Measurements from ENCODE around the gene MDC1.

Gene MDC1

DNA sequence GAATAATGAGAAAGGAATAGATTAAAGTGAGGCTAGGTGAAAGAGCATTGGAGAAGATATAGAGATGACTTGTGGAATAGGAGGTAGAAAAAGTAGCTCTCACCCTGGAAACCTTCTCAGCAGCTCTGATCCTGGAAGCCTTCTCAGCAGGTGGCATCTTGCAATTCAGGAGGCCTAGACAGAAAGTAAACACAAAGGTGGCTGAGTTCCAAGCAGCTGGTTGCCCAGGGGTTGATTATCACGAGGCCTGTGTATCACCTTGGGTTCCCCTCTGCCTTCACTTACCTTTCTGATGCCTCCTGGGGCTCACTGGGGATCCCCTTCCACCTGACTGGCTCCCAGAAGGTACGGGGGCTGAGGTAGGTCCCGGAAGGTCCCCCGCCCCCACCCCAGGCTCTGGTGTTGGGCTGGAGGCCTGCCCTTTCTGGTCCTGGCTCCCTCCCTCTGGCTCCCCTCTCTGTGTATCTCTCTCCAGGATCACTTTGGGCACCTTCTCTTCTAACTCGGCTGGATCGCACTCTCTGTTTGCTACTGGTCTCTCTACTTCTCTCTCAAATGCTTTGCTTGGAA, 9.7 kb downstream of the MDC1 start:
- peaks cover 7% of the 10 kb centered on the region for H3K4me1 Mint-ChIP-seq
- no peaks in the 10 kb centered on the region for H3K27me3 Mint-ChIP-seq
- DNase-seq (no peak), ATAC-seq (no peak)
- H3K4me3 Mint-ChIP-seq: no peak overlapping the region
- no peaks in the 10 kb centered on the region for H3K9me3 Mint-ChIP-seq
- peaks cover 43% of the 10 kb centered on the region for H3K36me3 Mint-ChIP-seq (ENCODE audit: low read depth)
- no peak overlapping the region for H3K27ac Mint-ChIP-seq

DNA sequence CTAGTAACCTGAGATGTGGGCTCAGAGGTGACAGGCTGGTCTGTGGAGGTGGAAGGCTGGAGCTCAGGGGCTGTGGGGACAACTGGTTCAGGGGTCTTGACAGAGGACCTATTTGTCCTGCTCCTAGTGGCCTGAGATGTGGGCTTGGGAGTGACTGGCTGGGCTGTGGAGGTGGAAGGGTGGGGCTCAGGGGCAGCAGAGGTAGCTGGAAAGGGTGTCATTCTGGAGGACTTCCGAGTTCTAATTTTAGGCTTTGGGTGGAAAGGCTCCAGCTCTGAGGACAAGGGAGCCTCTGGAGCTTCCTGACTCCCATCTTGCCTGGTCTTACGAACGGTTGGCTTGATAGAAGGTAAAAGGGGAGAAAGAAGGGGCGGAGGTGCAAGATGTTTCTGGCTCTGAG, 11.5 kb downstream of the MDC1 start:
- Mint-ChIP-seq H3K4me1 (no peaks in the 10 kb centered on the region), H3K36me3 (ENCODE audit: low read depth) (peaks cover 35% of the 10 kb centered on the region), H3K9me3 (no peaks in the 10 kb centered on the region), H3K27ac (no peak overlapping the region), H3K27me3 (no peaks in the 10 kb centered on the region), H3K4me3 (no peak overlapping the region)
- ATAC-seq: no peak
- no peak for DNase-seq

DNA sequence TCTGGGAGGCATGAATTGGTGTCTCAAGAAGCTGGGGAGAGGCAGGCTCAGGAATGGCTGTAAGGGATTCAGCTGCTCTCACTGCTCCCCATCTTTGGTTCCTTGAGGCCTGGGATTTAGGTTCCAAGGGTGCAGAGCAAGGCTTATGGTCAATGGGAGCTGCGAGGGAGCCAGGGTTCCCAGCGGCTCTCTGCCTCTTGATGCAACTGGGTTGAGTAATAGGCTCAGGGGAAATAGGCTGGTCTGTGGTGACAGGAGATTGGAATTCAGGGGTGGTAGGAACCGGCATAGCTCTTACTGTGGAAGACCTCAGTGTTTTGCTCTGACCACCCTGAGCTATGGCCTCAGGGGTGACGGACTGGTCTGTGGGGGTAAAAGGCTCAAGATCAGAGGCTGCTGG, 13.3 kb downstream of the MDC1 start:
- no peak for DNase-seq
- peaks cover 42% of the 10 kb centered on the region for H3K36me3 Mint-ChIP-seq (ENCODE audit: low read depth)

DNA sequence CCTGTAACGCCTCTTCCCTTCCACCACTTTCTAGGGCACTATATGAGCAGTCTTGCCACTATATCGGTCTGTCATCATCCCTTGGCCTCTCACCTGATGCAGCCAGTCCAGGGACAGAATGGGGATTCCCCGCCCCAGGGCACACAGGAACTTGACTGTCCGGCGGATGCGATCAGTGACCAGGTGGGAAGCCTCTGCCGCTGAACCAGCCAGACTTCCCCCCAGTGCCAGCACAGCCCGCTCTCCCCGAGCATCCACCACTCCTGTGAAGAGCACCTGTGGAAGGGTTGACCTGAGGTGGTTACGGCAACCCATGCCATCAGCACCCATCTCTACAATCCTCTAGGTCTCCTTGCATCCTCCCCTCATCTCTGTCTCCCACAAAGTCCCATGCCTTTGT, 14.1 kb downstream of the MDC1 start:
- Mint-ChIP-seq H3K27me3 (no peaks in the 10 kb centered on the region), H3K4me3 (no peak overlapping the region), H3K27ac (no peak overlapping the region), H3K4me1 (no peaks in the 10 kb centered on the region), H3K9me3 (no peaks in the 10 kb centered on the region), H3K36me3 (ENCODE audit: low read depth) (peaks cover 40% of the 10 kb centered on the region)
- DNase-seq: no peak
- ATAC-seq: no peak

More for the DNA sequence above, 13.3 kb downstream of the MDC1 start:
- no peaks in the 10 kb centered on the region for H3K27me3 Mint-ChIP-seq
- no peaks in the 10 kb centered on the region for H3K9me3 Mint-ChIP-seq
- no peak overlapping the region for H3K4me3 Mint-ChIP-seq
- no peak for ATAC-seq
- H3K4me1 Mint-ChIP-seq: no peaks in the 10 kb centered on the region
- H3K27ac Mint-ChIP-seq: no peak overlapping the region

DNA sequence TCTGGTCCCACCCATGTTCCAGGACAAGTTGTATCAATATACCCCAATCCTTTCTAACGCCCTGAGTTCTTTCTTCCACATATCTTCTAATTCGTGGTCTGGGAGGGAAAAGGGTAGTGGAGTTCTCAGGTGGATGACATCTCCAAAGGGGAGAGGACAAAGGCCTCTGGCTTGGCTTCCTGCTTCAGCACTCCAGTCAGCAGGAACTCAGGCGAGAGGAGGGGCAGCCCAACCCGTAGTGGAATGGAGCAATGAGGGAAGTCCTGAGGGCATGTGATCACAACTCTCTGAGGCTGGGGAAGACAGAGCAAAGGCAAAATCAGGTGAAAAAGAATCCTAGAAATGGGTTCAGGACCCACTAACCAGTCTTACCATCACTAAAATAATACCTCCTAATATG, 16.7 kb downstream of the MDC1 start:
- no peak overlapping the region for H3K27ac Mint-ChIP-seq
- no peaks in the 10 kb centered on the region for H3K27me3 Mint-ChIP-seq

DNA sequence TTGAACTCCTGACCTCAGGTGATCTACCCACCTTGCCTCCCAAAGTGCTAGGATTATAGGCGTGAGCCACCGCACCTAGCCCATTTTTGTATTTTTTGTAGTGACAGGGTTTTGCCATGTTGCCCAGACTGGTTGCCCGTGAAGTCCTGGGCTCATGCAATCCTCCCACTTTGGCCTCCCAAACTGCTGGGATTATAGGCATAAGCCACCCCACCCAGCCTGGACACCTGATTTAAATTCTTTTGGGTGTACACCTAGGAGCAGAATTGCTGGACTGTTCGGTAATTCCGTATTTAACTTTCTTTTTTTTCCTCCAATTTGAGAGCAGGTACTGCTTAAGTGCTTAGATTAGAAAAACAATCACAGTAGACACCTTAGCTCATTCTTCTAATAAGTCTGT, 20.6 kb downstream of the MDC1 start:
- ATAC-seq: no peak
- H3K9me3 Mint-ChIP-seq: no peaks in the 10 kb centered on the region
- no peak overlapping the region for H3K27ac Mint-ChIP-seq
- no peaks in the 10 kb centered on the region for H3K27me3 Mint-ChIP-seq
- DNase-seq: no peak
- H3K36me3 Mint-ChIP-seq (ENCODE audit: low read depth): peaks cover 17% of the 10 kb centered on the region
- H3K4me3 Mint-ChIP-seq: no peak overlapping the region
- peaks cover 3% of the 10 kb centered on the region for H3K4me1 Mint-ChIP-seq

More for the DNA sequence above, 16.7 kb downstream of the MDC1 start:
- Mint-ChIP-seq H3K9me3 (no peaks in the 10 kb centered on the region), H3K36me3 (ENCODE audit: low read depth) (peaks cover 29% of the 10 kb centered on the region), H3K4me1 (no peaks in the 10 kb centered on the region), H3K4me3 (no peak overlapping the region)
- no peak for ATAC-seq
- DNase-seq: no peak

DNA sequence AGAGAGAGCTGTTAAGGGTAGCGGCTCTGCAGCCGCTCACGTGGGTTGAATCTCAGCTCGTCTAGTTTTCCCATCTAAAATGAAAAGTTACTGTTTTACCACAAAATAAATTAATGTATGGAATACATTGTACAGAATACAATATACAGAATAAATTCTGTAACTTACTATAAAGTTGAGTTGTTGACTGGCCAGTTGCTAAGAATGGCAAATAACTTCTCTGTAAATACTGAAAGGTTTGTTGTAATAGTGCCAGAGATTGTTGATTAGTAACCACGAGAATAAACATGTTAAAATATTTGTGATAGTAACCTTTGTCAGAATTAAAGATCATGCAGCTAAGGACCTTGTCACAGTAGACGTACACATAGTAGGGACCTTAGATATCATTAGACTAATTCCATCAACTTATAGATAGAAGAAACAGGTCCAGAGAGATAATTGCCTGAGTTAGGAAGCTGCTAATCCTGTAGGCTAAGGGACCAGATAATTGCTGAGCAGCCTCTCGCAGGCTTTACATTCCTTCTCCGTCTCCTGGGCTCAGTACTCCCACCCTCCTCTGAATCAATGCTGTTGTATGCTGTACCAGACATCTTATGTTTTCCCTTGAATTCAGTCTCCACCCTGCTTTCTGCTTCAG, 25.8 kb downstream of the MDC1 start:
- no peak for ATAC-seq
- H3K9me3 Mint-ChIP-seq: no peaks in the 10 kb centered on the region
- peak overlapping the region; percentile 59 for H3K27ac Mint-ChIP-seq
- no peak for DNase-seq
- no peaks in the 10 kb centered on the region for H3K27me3 Mint-ChIP-seq
- H3K36me3 Mint-ChIP-seq (ENCODE audit: low read depth): no peaks in the 10 kb centered on the region
- peak overlapping the region; percentile 89 for H3K4me3 Mint-ChIP-seq
- peaks cover 39% of the 10 kb centered on the region for H3K4me1 Mint-ChIP-seq

DNA sequence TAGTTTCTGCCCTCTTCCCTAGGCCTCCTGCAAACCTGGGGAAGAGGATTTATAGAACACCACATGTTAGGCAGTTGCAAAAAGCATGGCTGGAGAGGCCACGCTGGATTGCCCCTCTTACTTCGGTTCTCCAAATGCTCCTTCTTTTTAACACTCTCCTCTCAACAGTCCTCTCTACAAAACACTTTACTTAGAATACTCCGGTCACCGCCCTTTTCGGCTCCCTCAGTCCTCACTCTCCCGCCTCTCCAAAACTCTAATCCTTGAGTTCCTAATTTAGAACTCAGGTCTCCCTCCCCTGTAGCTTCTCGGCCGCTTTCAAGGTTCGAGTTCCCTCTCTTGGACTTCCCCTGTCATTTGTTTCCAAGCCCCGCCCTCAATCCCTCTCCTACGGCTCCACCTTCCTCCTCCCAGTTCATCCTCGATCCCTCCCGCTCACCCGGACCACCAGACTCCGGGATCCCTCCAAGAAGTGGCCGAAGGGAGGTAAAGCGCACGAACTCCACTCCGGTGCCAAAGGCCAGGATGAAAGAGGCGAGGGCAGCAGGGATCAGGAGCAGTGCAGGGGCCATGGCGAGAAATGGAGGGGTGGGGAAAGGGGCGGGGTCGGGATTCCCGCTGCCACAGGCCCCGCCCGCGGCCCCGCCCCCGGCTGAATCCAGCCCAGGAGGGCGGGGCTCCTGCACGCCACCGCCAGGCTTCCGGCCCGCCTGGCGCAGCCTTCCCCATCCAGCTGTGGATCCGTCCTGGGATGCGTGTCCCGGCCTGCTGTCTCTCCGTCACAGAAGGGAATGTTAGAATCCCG, 26.5 kb downstream of the MDC1 start, which contains the start of gene NRM:
NRM (minus strand) TSS at position 582 of the 805 bp plus-strand sequence; CDS start at position 572, 10 bp downstream.
- Mint-ChIP-seq H3K4me1 (peaks cover 42% of the 10 kb centered on the region), H3K9me3 (no peaks in the 10 kb centered on the region), H3K4me3 (peak within 1 kb of the TSS; percentile 89), H3K27ac (peak within 1 kb of the TSS; percentile 74), H3K36me3 (ENCODE audit: low read depth) (peaks cover 7% of the 10 kb centered on the region), H3K27me3 (no peaks in the 10 kb centered on the region)
- DNase-seq (peak; percentile 84), ATAC-seq (peak; percentile 35)

DNA sequence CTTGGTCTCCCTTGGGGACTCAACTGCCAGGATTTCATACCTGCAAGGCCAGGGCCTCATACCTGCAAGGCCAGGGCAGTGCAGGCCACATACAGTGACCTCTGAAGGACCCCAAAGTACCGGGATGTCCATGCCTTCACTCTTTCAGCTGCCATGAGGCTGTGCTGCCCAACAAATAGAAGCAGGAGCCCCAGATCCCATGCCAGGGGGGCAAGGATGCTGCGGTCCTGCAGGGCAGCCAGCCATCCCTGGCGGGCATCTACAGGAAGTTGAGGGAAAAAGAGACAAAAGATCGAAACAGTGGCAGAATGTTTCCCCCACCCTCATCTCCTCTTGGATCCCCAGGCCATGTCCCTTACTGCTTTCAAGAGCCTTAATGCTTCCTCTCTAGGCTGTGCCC, 27.1 kb downstream of the MDC1 start:
- H3K27me3 Mint-ChIP-seq: no peaks in the 10 kb centered on the region
- peak overlapping the region; percentile 89 for H3K4me3 Mint-ChIP-seq
- ATAC-seq (no peak), DNase-seq (no peak)
- peaks cover 42% of the 10 kb centered on the region for H3K4me1 Mint-ChIP-seq
- peak overlapping the region; percentile 74 for H3K27ac Mint-ChIP-seq
- H3K36me3 Mint-ChIP-seq (ENCODE audit: low read depth): peaks cover 13% of the 10 kb centered on the region
- H3K9me3 Mint-ChIP-seq: no peaks in the 10 kb centered on the region

DNA sequence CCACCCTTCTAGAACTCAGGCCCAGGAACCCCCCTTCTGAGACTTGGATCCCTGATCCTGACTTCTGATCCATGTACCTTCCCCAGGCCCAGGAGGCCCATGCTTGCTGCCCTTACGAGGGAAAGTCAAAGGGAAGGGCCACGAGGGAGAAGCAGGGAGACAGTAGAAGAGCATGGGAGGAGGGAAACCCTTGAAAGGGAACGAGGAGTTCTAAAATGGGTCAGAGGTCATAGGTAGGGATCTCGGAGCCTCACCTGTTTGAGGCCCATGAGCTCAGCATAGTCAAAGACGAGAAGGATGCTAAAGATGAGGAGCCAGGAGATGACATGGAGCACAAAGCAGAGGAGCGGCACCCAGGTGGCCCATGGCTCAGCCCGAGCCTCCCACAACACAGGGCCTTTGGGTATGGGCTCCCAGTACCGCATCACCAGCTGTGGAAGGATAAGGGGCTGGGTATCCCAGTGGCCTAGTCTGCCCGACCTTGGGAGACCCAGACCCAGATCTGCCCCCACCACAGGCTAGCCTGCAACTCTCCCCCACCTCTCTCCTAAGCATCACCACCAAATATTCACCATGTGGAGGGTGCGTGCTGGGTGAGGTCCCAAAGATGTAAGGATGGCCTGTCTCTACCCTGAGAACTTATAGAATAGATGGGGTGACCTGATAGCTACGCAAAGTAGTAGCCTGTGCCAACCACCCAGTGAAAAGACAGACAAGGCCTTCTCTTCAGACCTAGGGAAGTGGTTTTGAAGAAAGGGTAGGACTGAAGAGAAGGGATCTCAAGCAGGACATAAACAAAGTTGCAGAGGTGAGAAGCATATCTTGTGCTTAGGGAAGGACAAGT, 27.8 kb downstream of the MDC1 start:
- Mint-ChIP-seq H3K4me1 (peaks cover 42% of the 10 kb centered on the region), H3K27ac (peak overlapping the region; percentile 35), H3K36me3 (ENCODE audit: low read depth) (peaks cover 18% of the 10 kb centered on the region), H3K27me3 (no peaks in the 10 kb centered on the region), H3K4me3 (peak overlapping the region; percentile 89), H3K9me3 (no peaks in the 10 kb centered on the region)
- ATAC-seq (no peak), DNase-seq (no peak)

DNA sequence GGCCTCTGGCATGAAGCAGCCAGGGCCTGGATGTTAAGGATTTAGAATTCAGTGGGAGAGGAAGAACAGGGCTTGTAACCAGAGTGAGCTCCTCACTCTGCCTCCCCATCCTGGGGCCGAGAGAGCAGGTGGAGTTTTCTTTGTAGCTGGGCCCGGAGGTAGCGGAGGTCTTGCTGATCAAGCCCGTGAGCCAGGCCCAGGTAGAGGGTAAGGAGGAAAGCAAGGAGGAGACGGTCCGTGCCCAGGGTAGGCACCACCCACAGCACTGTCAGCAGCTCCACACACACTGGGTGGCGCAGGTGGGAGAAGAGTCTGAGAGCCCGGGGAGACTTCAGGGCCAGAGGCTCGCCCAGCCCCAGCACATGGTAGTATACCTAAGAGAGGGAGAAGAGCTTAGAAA, 28.5 kb downstream of the MDC1 start:
- Mint-ChIP-seq H3K36me3 (ENCODE audit: low read depth) (peaks cover 25% of the 10 kb centered on the region), H3K9me3 (no peaks in the 10 kb centered on the region), H3K4me3 (peak overlapping the region; percentile 100), H3K27me3 (no peaks in the 10 kb centered on the region), H3K4me1 (peaks cover 42% of the 10 kb centered on the region), H3K27ac (peak overlapping the region; percentile 99)
- DNase-seq (no peak), ATAC-seq (no peak)

DNA sequence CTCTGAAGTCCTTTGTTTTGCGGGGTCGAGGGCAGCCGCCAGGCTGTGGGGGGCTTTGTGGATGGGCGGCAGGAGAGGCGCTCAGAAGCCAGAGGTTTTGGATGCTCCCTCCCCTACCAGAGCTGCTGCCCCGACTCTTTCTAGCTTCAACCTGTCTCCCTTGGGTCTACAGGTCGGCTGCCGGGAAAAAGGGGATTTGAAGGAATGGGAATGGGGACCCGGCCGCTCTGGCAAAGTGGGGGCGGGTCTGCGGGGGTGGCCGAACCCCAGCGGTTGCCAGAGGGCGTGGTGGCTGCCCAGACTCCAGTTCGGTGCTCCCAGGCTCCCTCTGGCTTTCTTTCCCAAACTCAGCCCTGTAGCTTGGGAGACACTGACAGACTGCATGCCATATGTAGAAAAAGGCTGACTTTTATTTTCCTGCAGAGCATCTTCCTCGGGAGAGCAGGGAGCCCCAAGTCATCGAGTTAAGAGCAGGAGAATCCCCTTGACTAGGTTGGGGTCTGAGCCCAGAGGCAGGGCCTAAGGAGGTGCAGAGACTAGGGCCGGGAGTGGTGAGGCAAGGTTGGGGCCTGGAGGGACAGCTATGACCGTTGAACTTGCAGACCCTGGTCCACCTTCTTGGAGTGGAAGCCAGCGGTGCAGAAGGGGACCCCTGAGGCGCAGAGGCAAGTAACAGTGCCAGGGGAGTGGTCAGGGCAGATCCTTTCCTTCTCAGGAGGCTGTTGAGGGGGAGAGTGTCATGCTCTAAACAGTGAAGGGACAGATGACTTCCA, 29.2 kb downstream of the MDC1 start:
- ATAC-seq: no peak
- H3K36me3 Mint-ChIP-seq (ENCODE audit: low read depth): peaks cover 32% of the 10 kb centered on the region
- no peaks in the 10 kb centered on the region for H3K9me3 Mint-ChIP-seq
- H3K27me3 Mint-ChIP-seq: no peaks in the 10 kb centered on the region
- peaks cover 42% of the 10 kb centered on the region for H3K4me1 Mint-ChIP-seq
- H3K4me3 Mint-ChIP-seq: peak overlapping the region; percentile 100
- DNase-seq: no peak
- peak overlapping the region; percentile 99 for H3K27ac Mint-ChIP-seq

DNA sequence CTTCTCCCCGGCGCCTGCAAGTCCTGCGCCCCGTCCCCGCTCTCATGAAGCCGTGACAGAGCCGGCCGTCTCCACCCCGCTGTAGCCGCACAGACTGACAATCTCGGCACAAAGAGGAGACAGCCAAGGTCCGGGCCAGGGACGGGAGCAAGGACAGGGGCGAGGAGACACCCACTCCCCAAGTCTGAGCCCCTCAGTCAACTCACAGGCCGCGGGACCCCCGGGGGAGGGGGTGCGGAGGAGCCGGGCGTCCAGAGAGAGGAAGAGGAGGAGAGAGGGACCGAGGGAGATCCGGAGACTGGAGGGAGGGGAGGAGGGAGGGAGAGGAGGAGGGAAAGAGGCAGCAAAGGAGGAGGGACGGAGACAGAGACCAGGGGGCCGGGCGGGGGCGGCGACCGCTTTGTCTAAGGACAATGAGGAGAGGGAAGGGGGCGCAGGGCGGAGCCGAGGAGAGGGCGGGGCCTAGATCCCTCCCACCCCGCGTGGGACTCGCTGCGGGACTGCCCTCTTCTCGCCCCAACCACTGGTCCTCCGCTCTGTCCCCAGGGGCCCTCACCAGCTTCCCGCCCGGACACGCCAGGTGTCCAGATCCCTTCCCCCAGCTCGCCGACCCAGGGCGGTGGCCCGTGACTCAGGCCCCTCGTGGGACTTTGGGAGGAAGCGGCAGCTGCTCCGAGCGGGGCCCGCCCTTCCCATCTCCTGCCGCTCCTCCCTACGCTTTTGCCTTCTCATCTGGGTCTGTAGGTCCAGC, 30.0 kb downstream of the MDC1 start:
- Mint-ChIP-seq H3K27me3 (no peaks in the 10 kb centered on the region), H3K4me3 (peak overlapping the region; percentile 100), H3K27ac (peak overlapping the region; percentile 99), H3K36me3 (ENCODE audit: low read depth) (peaks cover 40% of the 10 kb centered on the region), H3K9me3 (no peaks in the 10 kb centered on the region), H3K4me1 (peaks cover 47% of the 10 kb centered on the region)
- DNase-seq (peak; percentile 89), ATAC-seq (peak; percentile 33)
